Mucosa of descending colon (tissue), 3 donors: ENCODE results near the gene DMWD. TPM values are rescaled to one million over a fixed set of nuclear protein-coding genes. Genes with fewer than 3 reads are reported as not detected.

ENCODE experiments used
- ATAC-seq: fragments of 200-7000 bp; cut with Tn5 transposase; one replicate; pipeline ENCODE4 v1.9.1; 2020; ENCODE audit warnings: mild to moderate bottlenecking, moderate library complexity
- DNase-seq, 3 donors: peaks; one replicate each; pipeline ENCODE4 v3.0.0-alpha.2; 2020
- H3K36me3 ChIP-seq: fragments of 200-600 bp; one replicate; pipeline ENCODE4 v1.8.0; 2021; ENCODE audit warnings: low read depth, mild to moderate bottlenecking
- H3K4me1 ChIP-seq: fragments of 200-600 bp; one replicate; pipeline ENCODE4 v1.8.0; 2021; ENCODE audit warnings: low read depth, mild to moderate bottlenecking
- H3K4me3 ChIP-seq: fragments of 200-600 bp; one replicate; pipeline ENCODE4 v1.8.0; 2021; ENCODE audit warnings: mild to moderate bottlenecking
- H3K9me3 ChIP-seq: fragments of 200-600 bp; one replicate; pipeline ENCODE4 v1.8.0; 2021; ENCODE audit warnings: mild to moderate bottlenecking
- CTCF ChIP-seq: fragments of 200-600 bp; IDR thresholded peaks from one replicate; pipeline ENCODE4 v1.8.0; 2022; ENCODE audit warnings: antibody characterized with exemption, mild to moderate bottlenecking
- intact Hi-C, 2 donors: fragments of 100-400 bp; cut with DNase I in 1 of 2; cut with micrococcal nuclease in 1 of 2; formaldehyde crosslinking; loops; one replicate each; pipeline versions ENCODE4 v1.11.0 to v1.11.1; 2022; cut with DNase I, micrococcal nuclease
- total RNA-seq, 3 donors: library from RNA; stranded (reverse); fragmentation: NEBNext Ultra II Directional in 2 of 3; extraction: Animal tissue kit (Norgen Biotek cat#: 25700) in 2 of 3; gene quantifications; one replicate each; pipeline versions ENCODE4 v1.2.1 to v1.2.4, GENCODE V29; 2021 to 2023
- donor health status: DM: no; HTN: no; CAD: no; lungs with moderate emphysema.
- donor health status: DM: no; HTN: no; CAD: no.
- donor health status: DM: no; HTN: yes; CAD: no.

DMWD gene
- total RNA-seq, 3 donors from 2014 or later, result 33.2 to 67.1 (median 43.7) TPM

- Histone ChIP-seq H3K9me3 (no peaks in the 10 kb centered on the region), H3K4me3 (no peak overlapping the region), H3K36me3 (peaks cover 3% of the 10 kb centered on the region), H3K4me1 (peaks cover 9% of the 10 kb centered on the region)
- intact Hi-C loops, result no loop called here
- DNase-seq (no peak), ATAC-seq (no peak)
- no peak for TF ChIP-seq CTCF
Observed at GRCh38 chr19:45790942-45791341, 1.7 kb downstream of the DMWD start.

- ATAC-seq (no peak), DNase-seq (no peak)
- Histone ChIP-seq H3K9me3 (no peaks in the 10 kb centered on the region), H3K4me3 (no peak overlapping the region), H3K4me1 (peaks cover 9% of the 10 kb centered on the region), H3K36me3 (peaks cover 3% of the 10 kb centered on the region)
- intact Hi-C loops, result no loop called here
- no peak for TF ChIP-seq CTCF
Observed at GRCh38 chr19:45789035-45789786, 3.4 kb downstream of the DMWD start.

- Histone ChIP-seq H3K4me3 (no peak overlapping the region), H3K4me1 (peaks cover 11% of the 10 kb centered on the region), H3K9me3 (no peaks in the 10 kb centered on the region), H3K36me3 (peaks cover 3% of the 10 kb centered on the region)
- DNase-seq (no peak), ATAC-seq (no peak)
- no peak for TF ChIP-seq CTCF
- intact Hi-C loops, result no loop called here
Observed at GRCh38 chr19:45786533-45786894, 6.1 kb downstream of the DMWD start.

- intact Hi-C loops, result no loop called here
- no peak overlapping the region for H3K4me3 ChIP-seq
- DNase-seq (no peak), ATAC-seq (no peak)
- no peak for TF ChIP-seq CTCF
- no peaks in the 10 kb centered on the region for H3K9me3 ChIP-seq
- peaks cover 3% of the 10 kb centered on the region for H3K36me3 ChIP-seq
- H3K4me1 ChIP-seq, result peaks cover 7% of the 10 kb centered on the region
Observed at GRCh38 chr19:45785781-45786532, 6.7 kb downstream of the DMWD start.

GRCh38 chr19:45785097-45785496 is 7.5 kb downstream of the DMWD start:
- TF ChIP-seq CTCF, result no peak
- ATAC-seq (no peak), DNase-seq (no peak)
- peaks cover 3% of the 10 kb centered on the region for H3K36me3 ChIP-seq
- H3K4me3 ChIP-seq, result no peak overlapping the region
- intact Hi-C loops, result no loop called here
- H3K4me1 ChIP-seq, result peaks cover 9% of the 10 kb centered on the region
- H3K9me3 ChIP-seq, result no peaks in the 10 kb centered on the region
